IMR-90 (cell line): ENCODE results near the gene AKAP1. TPM values are rescaled to one million over a fixed set of nuclear protein-coding genes. Genes with fewer than 3 reads are reported as not detected.

Experiments used
- ATAC-seq: fragments of 200-7000 bp; cut with Tn5 transposase; 2 replicates; pipeline ENCODE4 v1.9.1; 2020; ENCODE audit warnings: low read depth, mild to moderate bottlenecking, moderate library complexity
- BruUV-seq: library from RNA; stranded (reverse); fragments of 400-500 nt; replicated peaks from 2 replicates; lab custom pipeline; 2021; lab: Mats Ljungman, UMichigan
- CTCF ChIA-PET: fragments of 300-600 bp; formaldehyde crosslinking; extraction: SDS; loops from one replicate; lab custom pipeline; 2021; ENCODE audit warnings: antibody characterized with exemption; lab: Yijun Ruan, JAX
- POLR2A ChIA-PET: fragments of 300-600 bp; sonication (Branson Sonifier 250); formaldehyde crosslinking; loops from one replicate; lab custom pipeline; 2022; ENCODE audit warnings: antibody characterized with exemption; ENCODE audit not compliant: unreplicated experiment; lab: Charles Lee
- DNase-seq: peaks from one replicate; pipeline ENCODE4 v3.0.0; 2013
- H2AFZ ChIP-seq: replicated peaks from 2 replicates; pipeline ENCODE3; 2013; ENCODE audit warnings: low read length, mild to moderate bottlenecking; ENCODE audit not compliant: poor library complexity
- H2AK5ac ChIP-seq: 2 replicates; pipeline ENCODE4 v1.6.1; 2013; ENCODE audit warnings: low read depth, low read length, inconsistent platforms
- H2AK9ac ChIP-seq: replicated peaks from 2 replicates; pipeline ENCODE3; 2013; ENCODE audit warnings: mild to moderate bottlenecking, low read depth, low read length, moderate library complexity; ENCODE audit not compliant: poor library complexity
- H2BK120ac ChIP-seq: 2 replicates; pipeline ENCODE4 v1.6.1; 2013; ENCODE audit warnings: low read depth, low read length, inconsistent platforms
- H2BK15ac ChIP-seq: 3 replicates; pipeline ENCODE4 v1.6.1; 2013; ENCODE audit warnings: low read depth, low read length, inconsistent platforms
- H2BK20ac ChIP-seq: 2 replicates; pipeline ENCODE4 v1.6.1; 2013; ENCODE audit warnings: low read depth, mild to moderate bottlenecking, inconsistent platforms, low read length, moderate library complexity
- H2BK5ac ChIP-seq: 2 replicates; pipeline ENCODE4 v1.6.1; 2013; ENCODE audit warnings: mild to moderate bottlenecking, low read depth, low read length, inconsistent platforms; ENCODE audit not compliant: poor library complexity, severe bottlenecking
- H3K14ac ChIP-seq: replicated peaks from 2 replicates; pipeline ENCODE4 v1.6.1; 2013; ENCODE audit warnings: low read depth, low read length, inconsistent platforms
- H3K18ac ChIP-seq: 2 replicates; pipeline ENCODE4 v1.6.1; 2013; ENCODE audit warnings: low read depth, low read length, control low read depth
- H3K23ac ChIP-seq: 2 replicates; pipeline ENCODE4 v1.6.1; 2013; ENCODE audit warnings: low read depth, low read length, inconsistent platforms
- H3K27ac ChIP-seq: 2 replicates; pipeline ENCODE4 v1.5.1; 2013; ENCODE audit warnings: mild to moderate bottlenecking, control low read depth, low read length; ENCODE audit not compliant: insufficient read depth
- H3K27me3 ChIP-seq: 2 replicates; pipeline ENCODE4 v1.6.1; 2013; ENCODE audit warnings: low read length; ENCODE audit not compliant: control insufficient read depth, insufficient read depth
- H3K36me3 ChIP-seq: 2 replicates; pipeline ENCODE4 v1.6.1; 2013; ENCODE audit warnings: low read length, mixed read lengths; ENCODE audit not compliant: control insufficient read depth, insufficient read depth
- H3K4ac ChIP-seq: 2 replicates; pipeline ENCODE4 v1.6.1; 2013; ENCODE audit warnings: low read depth, low read length, inconsistent platforms
- H3K4me1 ChIP-seq: 2 replicates; pipeline ENCODE4 v1.6.1; 2013; ENCODE audit warnings: low read length, mixed read lengths; ENCODE audit not compliant: control insufficient read depth, insufficient read depth
- H3K4me2 ChIP-seq: 2 replicates; pipeline ENCODE4 v1.6.1; 2013; ENCODE audit warnings: low read depth, mild to moderate bottlenecking, control low read depth, low read length, moderate library complexity
- H3K4me3 ChIP-seq: 2 replicates; pipeline ENCODE4 v1.5.1; 2013; ENCODE audit warnings: low read depth, mild to moderate bottlenecking, control low read depth, low read length, moderate library complexity; ENCODE audit not compliant: insufficient read depth
- H3K56ac ChIP-seq: 2 replicates; pipeline ENCODE4 v1.6.1; 2013; ENCODE audit warnings: low read length, inconsistent platforms; ENCODE audit not compliant: insufficient read depth; ENCODE audit errors: extremely low read depth
- H3K79me1 ChIP-seq, 2 experiments: 2 replicates each; pipeline ENCODE4 v1.6.1; 2013; ENCODE audit warnings: low read length in 2 of 2, inconsistent platforms in 1 of 2, low read depth in 1 of 2
- H3K9ac ChIP-seq: 2 replicates; pipeline ENCODE4 v1.6.1; 2013; ENCODE audit warnings: low read depth, low read length, control low read depth
- H3K9me1 ChIP-seq: 2 replicates; pipeline ENCODE4 v1.6.1; 2013; ENCODE audit warnings: low read length, inconsistent platforms; ENCODE audit not compliant: insufficient read depth
- H3K9me3 ChIP-seq: 2 replicates; pipeline ENCODE4 v1.6.1; 2013; ENCODE audit warnings: low read length; ENCODE audit not compliant: control insufficient read depth, insufficient read depth
- H4K20me1 ChIP-seq: 2 replicates; pipeline ENCODE4 v1.6.1; 2013; ENCODE audit warnings: low read length, inconsistent platforms; ENCODE audit not compliant: insufficient read depth
- H4K5ac ChIP-seq: 2 replicates; pipeline ENCODE4 v1.6.1; 2013; ENCODE audit warnings: mild to moderate bottlenecking, low read depth, low read length, control low read depth
- H4K8ac ChIP-seq, 2 experiments: 2 replicates each; pipeline ENCODE4 v1.6.1; 2013; ENCODE audit warnings: low read depth in 2 of 2, low read length in 2 of 2, control low read depth in 1 of 2, inconsistent platforms in 1 of 2
- H4K91ac ChIP-seq: 2 replicates; pipeline ENCODE4 v1.6.1; 2013; ENCODE audit warnings: low read depth, low read length, inconsistent platforms; ENCODE audit not compliant: insufficient read depth
- BHLHE40 ChIP-seq: fragments of 150-350 bp; IDR thresholded peaks from 2 replicates; pipeline ENCODE4 v1.6.1; 2016; ENCODE audit warnings: mild to moderate bottlenecking, low read depth, low read length
- CEBPB ChIP-seq: IDR thresholded peaks from 2 replicates; pipeline ENCODE4 v1.6.1; 2012; ENCODE audit warnings: low read depth, low read length, improper control_type of control experiment
- CHD1 ChIP-seq: IDR thresholded peaks from 2 replicates; pipeline ENCODE4 v1.6.1; 2012; ENCODE audit warnings: low read depth, low read length, improper control_type of control experiment
- CTCF ChIP-seq: conservative IDR thresholded peaks from 2 replicates; pipeline ENCODE4 v1.5.1; 2012; ENCODE audit warnings: mild to moderate bottlenecking, low read depth, low read length, improper control_type of control experiment
- ELK1 ChIP-seq: fragments of 150-350 bp; IDR thresholded peaks from 2 replicates; pipeline ENCODE4 v1.6.1; 2016; ENCODE audit warnings: low read depth, mild to moderate bottlenecking, low read length, moderate library complexity, borderline replicate concordance
- FOS ChIP-seq: fragments of 150-350 bp; IDR thresholded peaks from 2 replicates; pipeline ENCODE4 v1.6.1; 2016; ENCODE audit warnings: low read depth, low read length
- MAFK ChIP-seq: IDR thresholded peaks from 2 replicates; pipeline ENCODE4 v1.6.1; 2012; ENCODE audit warnings: low read depth, low read length, improper control_type of control experiment
- MAZ ChIP-seq: IDR thresholded peaks from 2 replicates; pipeline ENCODE4 v1.6.1; 2012; ENCODE audit warnings: low read depth, mild to moderate bottlenecking, low read length, improper control_type of control experiment, moderate library complexity, borderline replicate concordance
- MXI1 ChIP-seq: IDR thresholded peaks from 2 replicates; pipeline ENCODE4 v1.6.1; 2012; ENCODE audit warnings: low read depth, mild to moderate bottlenecking, low read length, moderate library complexity, borderline replicate concordance
- NFE2L2 ChIP-seq: fragments of 150-350 bp; IDR thresholded peaks from 2 replicates; pipeline ENCODE4 v1.6.1; 2016; ENCODE audit warnings: low read depth, mild to moderate bottlenecking, low read length
- POLR2A ChIP-seq: IDR thresholded peaks from 2 replicates; pipeline ENCODE4 v1.6.1; 2012; ENCODE audit warnings: mild to moderate bottlenecking, low read depth, low read length
- RAD21 ChIP-seq: IDR thresholded peaks from 2 replicates; pipeline ENCODE4 v1.6.1; 2012; ENCODE audit warnings: low read length, improper control_type of control experiment
- RCOR1 ChIP-seq: IDR thresholded peaks from 2 replicates; pipeline ENCODE4 v1.6.1; 2012; ENCODE audit warnings: mild to moderate bottlenecking, low read length, improper control_type of control experiment; ENCODE audit not compliant: insufficient replicate concordance
- RFX5 ChIP-seq: IDR thresholded peaks from 2 replicates; pipeline ENCODE4 v1.8.0; 2012; ENCODE audit warnings: low read depth, mild to moderate bottlenecking, low read length, moderate library complexity
- SMC3 ChIP-seq: fragments of 150-350 bp; IDR thresholded peaks from 2 replicates; pipeline ENCODE4 v1.6.1; 2016; ENCODE audit warnings: low read depth, mild to moderate bottlenecking, antibody characterized with exemption, low read length, moderate library complexity
- USF2 ChIP-seq: fragments of 150-350 bp; IDR thresholded peaks from 2 replicates; pipeline ENCODE4 v1.6.1; 2017; ENCODE audit warnings: mild to moderate bottlenecking, antibody characterized with exemption, low read length, low read depth
- WGBS, 2 experiments: methylation state at CpG; one replicate each; pipeline versions ENCODE4 v1.1.5 to v1.1.7; 2013; ENCODE audit warnings: missing lambda C conversion rate in 2 of 2; ENCODE audit not compliant: insufficient read length in 1 of 2; ENCODE audit errors: extremely low coverage in 2 of 2; 5-methylcytosine and 5-hydroxymethylcytosine counted together
- dilution Hi-C: fragments of 300-500 bp; cut with HindIII; formaldehyde crosslinking; loops from one replicate; pipeline ENCODE4 v1.14.3; 2018; ENCODE audit warnings: low sequenced_read_pairs; ENCODE audit not compliant: unreplicated experiment
- in situ Hi-C: fragments of 300-500 bp; cut with MboI; formaldehyde crosslinking; loops from 3 replicates; pipeline ENCODE4 v1.14.3; 2019; ENCODE audit warnings: low sequenced_read_pairs, inconsistent platforms, mixed read lengths
- intact Hi-C: fragments of 100-400 bp; cut with micrococcal nuclease; formaldehyde crosslinking; loops from 2 replicates; pipeline ENCODE4 v1.10.0; 2022
- polyA plus RNA-seq, 3 experiments: library from polyadenylated mRNA; depleted of rRNA; stranded (reverse); fragments of >200 nt; gene quantifications; 2 replicates each; pipeline ENCODE4 v1.2.3, GENCODE V29; 2012; ENCODE audit warnings: low replicate concordance in 1 of 3
- total RNA-seq: library from RNA; depleted of rRNA; stranded (reverse); fragments of >200 nt; gene quantifications from 2 replicates; pipeline ENCODE4 v1.2.3, GENCODE V29; 2012

AKAP1 gene
- total and polyA plus RNA-seq, 2 of the 4 experiments (the other 2 are of a cell fraction), result 10.2 to 17.4 TPM

GRCh38 chr17:57111386-57111785 is 26.3 kb downstream of the AKAP1 start:
- H3K56ac ChIP-seq, result no peak overlapping the region
- no peak overlapping the region for H4K5ac ChIP-seq
- H3K4me1 ChIP-seq, result no peaks in the 10 kb centered on the region
- H2AK9ac ChIP-seq, result no peak overlapping the region
- H3K14ac ChIP-seq, result no peak overlapping the region
- WGBS, 2 experiments, result no CpG with 5 or more reads among the region's 3 CpGs
- ChIA-PET CTCF (no interaction called here), POLR2A (no interaction called here)
- no peaks in the 10 kb centered on the region for H3K9me3 ChIP-seq
- no peak overlapping the region for H3K23ac ChIP-seq
- DNase-seq (no peak), ATAC-seq (no peak)
- in situ Hi-C loops, result loop anchor here (25.0 kb wide), 1 partner anchor 1001 kb away; no protein-coding TSS in a partner anchor
- H3K9ac ChIP-seq, result no peak overlapping the region
- H2BK120ac ChIP-seq, result no peak overlapping the region
- intact Hi-C loops, result no loop called here
- no peak overlapping the region for H4K8ac ChIP-seq
- no peak overlapping the region for H3K27ac ChIP-seq
- H3K9me1 ChIP-seq, result 0 out of 2 replicates have a peak, but pooled peaks cover 10% of the 10 kb centered on the region
- no peaks in the 10 kb centered on the region; a peak in 1 of 4 replicates for H3K79me1 ChIP-seq
- no peak overlapping the region for H2AK5ac ChIP-seq
- BruUV-seq, result no TSS peak
- no peak overlapping the region for H3K4ac ChIP-seq
- H2BK15ac ChIP-seq, result no peak overlapping the region
- no peak overlapping the region for H2BK5ac ChIP-seq
- TF ChIP-seq RCOR1 (no peak), MXI1 (no peak), NFE2L2 (no peak), SMC3 (no peak), POLR2A (no peak), CTCF (no peak), FOS (no peak), CEBPB (no peak), BHLHE40 (no peak), MAZ (no peak), RFX5 (no peak), ELK1 (no peak), RAD21 (no peak), CHD1 (no peak), MAFK (no peak), USF2 (no peak)
- no peaks in the 10 kb centered on the region; the same call in none of the 2 replicates for H4K20me1 ChIP-seq
- peaks cover 4% of the 10 kb centered on the region for H3K36me3 ChIP-seq
- H3K18ac ChIP-seq, result no peak overlapping the region
- H2BK20ac ChIP-seq, result no peak overlapping the region
- no peak overlapping the region for H3K4me2 ChIP-seq
- no peak overlapping the region for H2AFZ ChIP-seq
- H4K91ac ChIP-seq, result no peak overlapping the region
- no peaks in the 10 kb centered on the region for H3K27me3 ChIP-seq
- dilution Hi-C loops, result no loop called here
- H3K4me3 ChIP-seq, result no peak overlapping the region
